IPS-20b (cell line): ENCODE data around the gene VPS8.
"Not testable (repeated sequence)": the region's sequence is repeated elsewhere in the genome, so short reads cannot be mapped to it uniquely, and the experiment has no call there.

Experiments used
- H3K27ac ChIP-seq: one replicate; pipeline ENCODE4 v1.5.1; 2013; ENCODE audit warnings: low read length
- H3K27me3 ChIP-seq: 2 replicates; pipeline ENCODE4 v1.6.1; 2013; ENCODE audit warnings: mild to moderate bottlenecking, low read length, inconsistent platforms; ENCODE audit not compliant: insufficient read depth
- H3K36me3 ChIP-seq: 2 replicates; pipeline ENCODE4 v1.6.1; 2013; ENCODE audit warnings: low read depth, mild to moderate bottlenecking, inconsistent platforms, low read length, moderate library complexity; ENCODE audit not compliant: insufficient read depth
- H3K4me1 ChIP-seq: 2 replicates; pipeline ENCODE4 v1.6.1; 2013; ENCODE audit warnings: mild to moderate bottlenecking, control low read depth, inconsistent platforms, low read length, moderate library complexity; ENCODE audit not compliant: insufficient read depth
- H3K4me3 ChIP-seq: 2 replicates; pipeline ENCODE4 v1.5.1; 2013; ENCODE audit warnings: mild to moderate bottlenecking, low read length, inconsistent platforms
- H3K9ac ChIP-seq: 2 replicates; pipeline ENCODE4 v1.6.1; 2013; ENCODE audit warnings: low read depth, mild to moderate bottlenecking, inconsistent platforms, low read length, moderate library complexity
- H3K9me3 ChIP-seq: 2 replicates; pipeline ENCODE4 v1.6.1; 2013; ENCODE audit warnings: mild to moderate bottlenecking, low read depth, low read length, inconsistent platforms; ENCODE audit not compliant: insufficient read depth

VPS8 gene

GRCh38 chr3:184970186-184970585 lies 158.2 kb downstream of the VPS8 start:
- Histone ChIP-seq H3K9me3 (0 out of 2 replicates have a peak, but pooled peaks cover 3% of the 10 kb centered on the region), H3K36me3 (peaks cover 7% of the 10 kb centered on the region; the same call in 1 of the 2 replicates), H3K4me1 (no peaks in the 10 kb centered on the region), H3K27ac (no peak overlapping the region), H3K4me3 (no peak overlapping the region), H3K27me3 (no peaks in the 10 kb centered on the region), H3K9ac (no peak overlapping the region)

GRCh38 chr3:184977796-184978195 lies 165.8 kb downstream of the VPS8 start:
- Histone ChIP-seq H3K9ac (no peak overlapping the region), H3K4me1 (no peaks in the 10 kb centered on the region), H3K27me3 (no peaks in the 10 kb centered on the region), H3K9me3 (0 out of 2 replicates have a peak, but pooled peaks cover 4% of the 10 kb centered on the region), H3K27ac (no peak overlapping the region), H3K36me3 (peaks cover 4% of the 10 kb centered on the region; the same call in 1 of the 2 replicates), H3K4me3 (no peak overlapping the region)

- Histone ChIP-seq H3K9me3 (no peaks in the 10 kb centered on the region), H3K9ac (no peak overlapping the region), H3K27me3 (no peaks in the 10 kb centered on the region), H3K27ac (no peak overlapping the region), H3K4me3 (no peak overlapping the region), H3K36me3 (peaks cover 4% of the 10 kb centered on the region; the same call in 1 of the 2 replicates), H3K4me1 (no peaks in the 10 kb centered on the region)
Observed at GRCh38 chr3:184981071-184981470, 169.1 kb downstream of the VPS8 start.

GRCh38 chr3:184982076-184982475 lies 170.1 kb downstream of the VPS8 start:
- no peak overlapping the region for H3K4me3 ChIP-seq
- no peaks in the 10 kb centered on the region for H3K9me3 ChIP-seq
- H3K27me3 ChIP-seq = no peaks in the 10 kb centered on the region
- no peak overlapping the region for H3K27ac ChIP-seq
- no peaks in the 10 kb centered on the region for H3K4me1 ChIP-seq
- H3K9ac ChIP-seq = no peak overlapping the region
- H3K36me3 ChIP-seq = no peaks in the 10 kb centered on the region

- H3K9ac ChIP-seq = no peak overlapping the region
- no peaks in the 10 kb centered on the region for H3K27me3 ChIP-seq
- H3K4me1 ChIP-seq = no peaks in the 10 kb centered on the region
- no peak overlapping the region for H3K4me3 ChIP-seq
- no peak overlapping the region for H3K27ac ChIP-seq
- H3K36me3 ChIP-seq = no peaks in the 10 kb centered on the region; the same call in 1 of the 2 replicates
- no peaks in the 10 kb centered on the region for H3K9me3 ChIP-seq
Observed at GRCh38 chr3:184985586-184985985, 173.6 kb downstream of the VPS8 start.

GRCh38 chr3:184986366-184986889 lies 174.5 kb downstream of the VPS8 start:
- Histone ChIP-seq H3K27me3 (no peaks in the 10 kb centered on the region), H3K27ac (no peak overlapping the region), H3K4me1 (no peaks in the 10 kb centered on the region), H3K36me3 (no peaks in the 10 kb centered on the region; the same call in 1 of the 2 replicates), H3K9ac (no peak overlapping the region), H3K4me3 (no peak overlapping the region), H3K9me3 (no peaks in the 10 kb centered on the region)

- Histone ChIP-seq H3K9ac (no peak overlapping the region), H3K27me3 (no peaks in the 10 kb centered on the region), H3K27ac (no peak overlapping the region)
Observed at GRCh38 chr3:184993394-184993793, 181.4 kb downstream of the VPS8 start.

GRCh38 chr3:185003876-185004275 lies 191.9 kb downstream of the VPS8 start:
- H3K27me3 ChIP-seq, H3K27ac ChIP-seq, H3K9me3 ChIP-seq, H3K4me1 ChIP-seq, H3K9ac ChIP-seq, H3K4me3 ChIP-seq: not testable (repeated sequence)
- peaks cover 20% of the 10 kb centered on the region for H3K36me3 ChIP-seq

More at GRCh38 chr3:184993394-184993793, 181.4 kb downstream of the VPS8 start:
- H3K9me3 ChIP-seq = no peaks in the 10 kb centered on the region
- H3K36me3 ChIP-seq = peaks cover 21% of the 10 kb centered on the region
- no peaks in the 10 kb centered on the region for H3K4me1 ChIP-seq
- no peak overlapping the region for H3K4me3 ChIP-seq

GRCh38 chr3:185009650-185010049 lies 197.7 kb downstream of the VPS8 start:
- H3K4me3 ChIP-seq = no peak overlapping the region
- H3K36me3 ChIP-seq = no peaks in the 10 kb centered on the region; the same call in 1 of the 2 replicates
- H3K9me3 ChIP-seq = peaks cover 6% of the 10 kb centered on the region
- H3K27ac ChIP-seq = no peak overlapping the region
- H3K27me3 ChIP-seq = no peaks in the 10 kb centered on the region
- H3K9ac ChIP-seq = no peak overlapping the region
- H3K4me1 ChIP-seq = no peaks in the 10 kb centered on the region

- H3K36me3 ChIP-seq, H3K4me3 ChIP-seq, H3K27me3 ChIP-seq: not testable (repeated sequence)
Observed at GRCh38 chr3:185017584-185017983, 205.6 kb downstream of the VPS8 start.

GRCh38 chr3:185017996-185018395 lies 206.0 kb downstream of the VPS8 start:
- H3K36me3 ChIP-seq, H3K4me1 ChIP-seq, H3K27ac ChIP-seq, H3K4me3 ChIP-seq, H3K27me3 ChIP-seq, H3K9ac ChIP-seq: not testable (repeated sequence)
- peaks cover 12% of the 10 kb centered on the region for H3K9me3 ChIP-seq

More at GRCh38 chr3:185017584-185017983, 205.6 kb downstream of the VPS8 start:
- H3K27ac ChIP-seq, H3K9ac ChIP-seq, H3K4me1 ChIP-seq: not testable (repeated sequence)
- H3K9me3 ChIP-seq = peaks cover 12% of the 10 kb centered on the region

- Histone ChIP-seq H3K4me3 (no peak overlapping the region), H3K27ac (no peak overlapping the region), H3K4me1 (no peaks in the 10 kb centered on the region), H3K9me3 (peaks cover 12% of the 10 kb centered on the region), H3K36me3 (no peaks in the 10 kb centered on the region), H3K9ac (no peak overlapping the region), H3K27me3 (no peaks in the 10 kb centered on the region)
Observed at GRCh38 chr3:185021256-185021655, 209.3 kb downstream of the VPS8 start.
